Stimulated activated CD8-positive, alpha-beta memory T cell treated with anti-CD3 and anti-CD28 coated beads, Interleukin-12 subunit alpha, Interleukin-12 subunit beta, amount 100 ng/mL, for 4 hours (primary cell): ENCODE measurements around the gene JAML.

ENCODE experiments used
- DNase-seq: peaks from one replicate; pipeline ENCODE4 v3.0.0-alpha.2; 2020; ENCODE audit warnings: low read depth

JAML gene

GRCh38 chr11:118167906-118168305, 56.9 kb downstream of the JAML start:
- no peak for DNase-seq

GRCh38 chr11:118167253-118167652, 57.6 kb downstream of the JAML start:
- DNase-seq: no peak

GRCh38 chr11:118166641-118167040, 58.2 kb downstream of the JAML start:
- no peak for DNase-seq

DNA sequence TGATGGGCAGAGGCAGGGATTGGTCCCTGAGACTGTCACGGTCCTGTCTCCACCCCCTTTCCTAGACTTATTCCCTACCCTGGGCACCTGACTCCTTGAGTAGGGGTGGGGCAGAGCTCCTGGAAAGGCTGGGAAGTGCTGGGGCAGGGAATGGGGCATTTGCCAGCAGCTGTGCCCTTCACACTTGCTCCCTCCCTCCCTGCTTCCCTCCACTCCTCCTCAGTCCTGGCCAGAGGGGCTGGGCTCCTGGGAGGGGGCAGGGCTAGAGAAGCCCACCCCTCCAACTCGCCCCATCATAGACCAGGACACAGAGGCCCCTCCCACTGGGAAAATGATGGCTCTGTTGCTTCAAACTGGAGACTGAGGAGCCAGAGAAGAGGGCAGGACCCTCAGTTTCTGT, 59.9 kb downstream of the JAML start:
- no peak for DNase-seq

DNA sequence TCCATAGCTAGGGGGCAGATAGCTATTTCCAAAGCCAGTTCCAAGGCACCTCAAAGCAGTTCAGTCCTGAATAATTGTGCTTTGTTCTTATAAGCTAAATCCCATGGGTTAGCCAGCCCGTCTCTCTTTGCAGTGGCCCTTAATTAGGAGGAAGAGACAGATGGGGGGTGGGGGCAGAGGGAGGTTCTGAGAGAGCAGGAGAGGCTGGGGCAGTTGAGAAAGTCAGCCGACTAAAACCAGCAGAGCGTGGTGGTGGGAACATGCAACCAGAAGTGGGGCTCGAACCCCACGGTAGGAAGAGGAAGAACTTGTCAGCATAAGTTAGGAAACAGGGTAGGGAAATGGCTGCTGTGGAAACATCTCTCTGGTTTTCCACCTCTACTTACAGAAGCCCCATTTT, 61.3 kb downstream of the JAML start:
- no peak for DNase-seq

DNA sequence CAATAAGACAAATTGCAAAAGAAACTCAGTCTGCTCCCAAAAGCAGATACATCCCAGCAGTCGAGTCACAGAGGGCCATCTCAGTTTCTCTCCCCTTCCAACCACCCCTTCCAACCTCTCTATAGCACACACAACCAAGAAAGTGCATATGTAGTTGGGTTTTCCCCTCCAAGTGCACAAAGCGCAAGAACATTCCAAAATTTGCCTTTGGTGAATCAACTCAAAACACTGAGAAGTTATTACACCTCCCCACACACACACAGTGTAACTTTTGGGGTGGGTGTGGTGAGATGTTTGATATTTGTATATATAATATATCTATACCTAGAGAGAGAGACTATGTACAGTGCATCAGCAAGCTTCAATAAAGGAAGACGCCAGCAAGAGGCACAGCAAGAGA, 62.0 kb downstream of the JAML start:
- no peak for DNase-seq

GRCh38 chr11:118161786-118162185, 63.0 kb downstream of the JAML start:
- no peak for DNase-seq

GRCh38 chr11:118157186-118157895, 67.5 kb downstream of the JAML start:
- no peak for DNase-seq

DNA sequence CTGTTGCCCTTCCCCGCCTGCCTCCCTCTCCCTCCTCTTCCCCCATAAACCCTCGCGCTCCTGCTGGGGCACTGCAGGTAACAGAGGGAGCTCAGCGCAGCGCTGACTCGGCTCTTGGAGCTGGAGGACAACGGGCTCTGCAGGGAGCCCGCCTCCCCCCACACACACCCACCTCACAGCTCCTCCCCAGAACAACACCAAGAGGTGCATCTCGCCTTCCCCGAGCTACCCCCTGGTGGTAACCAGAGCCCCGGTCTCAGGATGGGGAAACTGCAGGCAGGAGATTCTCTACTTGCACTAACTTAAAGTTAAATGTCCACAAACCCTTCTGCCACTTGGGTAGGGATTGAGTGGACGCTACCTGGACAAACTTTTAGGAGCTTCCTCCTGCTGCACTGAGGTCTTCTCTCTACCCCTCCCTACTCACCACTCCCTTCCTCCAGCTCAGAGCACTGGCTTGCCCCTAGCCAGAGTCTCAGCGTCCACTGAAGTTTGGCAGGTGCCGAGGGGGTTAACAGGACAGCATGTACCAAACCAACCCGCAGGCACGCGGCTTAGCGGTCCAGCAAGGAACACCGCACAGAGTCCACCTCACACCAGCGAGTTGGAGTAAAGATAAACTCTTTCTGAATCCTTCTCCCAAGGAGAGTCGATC, 68.2 kb downstream of the JAML start:
- no peak for DNase-seq

GRCh38 chr11:118155776-118156530, 68.9 kb downstream of the JAML start:
- no peak for DNase-seq

DNA sequence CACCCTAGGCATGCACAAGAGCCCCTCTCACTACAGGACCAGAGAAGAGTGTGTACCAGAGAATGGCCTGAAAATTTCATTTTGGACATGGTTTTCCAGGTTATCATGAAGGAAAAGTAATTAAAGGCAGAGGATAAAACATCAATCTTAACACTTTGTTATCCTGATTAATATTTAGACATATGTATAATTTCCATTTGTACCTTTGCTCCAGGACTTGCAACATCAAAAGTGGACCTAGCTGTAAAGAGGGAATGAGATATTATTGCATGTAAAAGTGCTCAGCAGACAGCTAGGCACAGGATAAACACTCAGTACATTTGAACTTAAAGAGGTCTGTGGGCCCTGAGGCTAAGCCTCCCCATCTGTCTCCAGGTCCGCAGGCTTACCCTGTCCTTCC, 70.2 kb downstream of the JAML start:
- no peak for DNase-seq

GRCh38 chr11:118153976-118154375, 70.8 kb downstream of the JAML start:
- no peak for DNase-seq

DNA sequence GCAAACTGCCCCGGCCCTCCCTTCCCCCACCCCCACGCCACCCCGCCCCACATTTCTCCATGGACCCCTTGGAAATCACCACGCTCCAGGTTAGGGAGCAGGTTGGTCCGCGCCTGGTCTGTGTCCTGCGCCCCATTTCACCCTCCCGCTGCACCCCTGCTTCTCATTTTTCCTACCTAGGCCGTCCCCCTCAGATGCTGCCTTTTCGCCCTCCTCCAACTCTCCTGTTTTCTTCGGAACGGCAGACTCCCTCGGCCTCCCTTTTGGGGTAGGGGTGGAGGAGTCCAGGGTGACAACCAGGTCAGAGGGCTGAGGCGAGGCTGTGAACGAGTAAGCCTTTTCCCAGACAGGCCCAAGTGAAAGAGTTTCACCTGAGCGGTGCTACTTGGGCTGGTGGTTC, 71.3 kb downstream of the JAML start:
- DNase-seq: no peak

- DNase-seq: no peak
These were observed 72.0 kb downstream of the JAML start, which contains the start of gene SCN4B for GRCh38 chr11:118152552-118153471. SCN4B (minus strand) TSS chr11:118152823; CDS start chr11:118152673, 150 bp downstream.

GRCh38 chr11:118152020-118152551, 72.7 kb downstream of the JAML start:
- DNase-seq: no peak

DNA sequence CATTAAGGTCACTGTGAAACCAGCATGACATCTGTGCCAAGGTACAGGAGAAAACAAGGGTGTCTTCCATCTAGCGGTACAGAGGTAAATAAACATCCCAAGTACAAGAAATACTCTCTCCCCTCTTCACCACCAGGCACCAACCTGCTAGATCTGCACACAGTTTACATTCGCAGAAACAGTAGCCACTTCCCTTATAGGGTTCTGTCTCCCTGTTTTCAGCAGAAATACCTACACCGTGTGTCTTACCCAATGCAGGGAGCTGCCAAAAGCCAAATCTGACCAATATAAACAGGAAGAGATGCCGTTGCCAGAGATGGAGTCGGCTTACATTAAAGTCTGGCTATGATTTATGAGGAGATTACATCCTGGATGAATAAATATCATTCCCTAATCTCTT, 73.4 kb downstream of the JAML start:
- DNase-seq: no peak

GRCh38 chr11:118149493-118149892, 75.3 kb downstream of the JAML start:
- no peak for DNase-seq

- no peak for DNase-seq
These were observed 76.0 kb downstream of the JAML start for GRCh38 chr11:118148856-118149255.

- no peak for DNase-seq
These were observed 76.6 kb downstream of the JAML start for GRCh38 chr11:118148240-118148639.

GRCh38 chr11:118147502-118147901, 77.3 kb downstream of the JAML start:
- DNase-seq: no peak

DNA sequence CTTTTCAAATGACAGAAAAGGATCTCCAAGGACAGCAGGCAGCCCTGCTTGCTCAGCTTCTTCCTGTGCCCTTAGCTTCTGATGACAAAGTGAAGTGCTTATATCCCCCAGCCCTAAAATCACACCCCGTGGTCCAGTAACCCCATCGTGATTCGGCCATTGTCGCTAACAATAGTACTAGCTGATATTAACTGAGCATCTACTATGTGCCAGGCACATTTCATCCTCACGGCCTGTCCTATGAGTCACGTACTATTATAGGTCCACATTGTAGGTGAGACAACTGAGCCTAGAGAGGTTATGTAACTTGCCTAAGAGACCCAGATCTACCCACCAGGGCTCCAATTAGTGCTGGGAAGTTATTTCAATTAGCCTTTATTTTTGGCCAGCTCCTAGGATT, 78.3 kb downstream of the JAML start:
- DNase-seq: no peak
